ENCODE data around the gene STOX2. TPM values are rescaled to one million over a fixed set of nuclear protein-coding genes. Genes with fewer than 3 reads are reported as not detected.

Gene STOX2
- total RNA-seq, 1 experiment from 2014 or later: not detected

Other genes with a start within 250 kb of the STOX2 start
- 22.1 and 25.3 TPM in 2 replicates for gene RWDD4, start 246.1 kb upstream of the STOX2 start, total RNA-seq (2014; rRNA removed; shearing (Covaris generic))
- 6.6 and 9.8 TPM in 2 replicates for gene TRAPPC11, start 246.0 kb upstream of the STOX2 start, total RNA-seq (2014; rRNA removed; shearing (Covaris generic))

Measured in HT-29 (cell line).